GM12872 (cell line): Measurements from ENCODE around the gene CRYAB.

Experiments used
- TF ChIP-seq, protein P1 (sequence below): IDR thresholded peaks from 3 replicates; pipeline ENCODE4 v1.5.1; 2011; ENCODE audit warnings: low read depth, mild to moderate bottlenecking, low read length, moderate library complexity; ENCODE audit not compliant: insufficient read depth

Gene CRYAB

DNA sequence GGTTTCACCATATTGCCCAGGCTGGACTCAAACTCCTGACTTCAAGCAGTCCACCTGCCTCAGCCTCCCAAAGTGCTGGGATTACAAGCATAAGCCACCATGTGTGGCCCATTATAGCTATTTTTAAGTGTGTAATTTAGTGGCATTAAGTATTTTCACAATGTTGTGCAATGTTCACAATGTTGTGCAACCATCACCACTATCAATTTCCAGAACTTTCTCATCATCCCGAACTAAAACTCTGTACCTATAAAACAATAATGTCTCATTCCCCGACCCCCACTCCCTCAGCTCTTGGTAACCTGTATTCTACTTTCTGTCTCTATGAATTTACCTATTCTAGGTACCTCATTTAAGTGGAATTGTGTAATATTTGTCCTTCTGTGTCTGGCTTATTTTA is 24.7 kb downstream of the CRYAB start:
- TF ChIP-seq, protein P1, sequence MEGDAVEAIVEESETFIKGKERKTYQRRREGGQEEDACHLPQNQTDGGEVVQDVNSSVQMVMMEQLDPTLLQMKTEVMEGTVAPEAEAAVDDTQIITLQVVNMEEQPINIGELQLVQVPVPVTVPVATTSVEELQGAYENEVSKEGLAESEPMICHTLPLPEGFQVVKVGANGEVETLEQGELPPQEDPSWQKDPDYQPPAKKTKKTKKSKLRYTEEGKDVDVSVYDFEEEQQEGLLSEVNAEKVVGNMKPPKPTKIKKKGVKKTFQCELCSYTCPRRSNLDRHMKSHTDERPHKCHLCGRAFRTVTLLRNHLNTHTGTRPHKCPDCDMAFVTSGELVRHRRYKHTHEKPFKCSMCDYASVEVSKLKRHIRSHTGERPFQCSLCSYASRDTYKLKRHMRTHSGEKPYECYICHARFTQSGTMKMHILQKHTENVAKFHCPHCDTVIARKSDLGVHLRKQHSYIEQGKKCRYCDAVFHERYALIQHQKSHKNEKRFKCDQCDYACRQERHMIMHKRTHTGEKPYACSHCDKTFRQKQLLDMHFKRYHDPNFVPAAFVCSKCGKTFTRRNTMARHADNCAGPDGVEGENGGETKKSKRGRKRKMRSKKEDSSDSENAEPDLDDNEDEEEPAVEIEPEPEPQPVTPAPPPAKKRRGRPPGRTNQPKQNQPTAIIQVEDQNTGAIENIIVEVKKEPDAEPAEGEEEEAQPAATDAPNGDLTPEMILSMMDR: no peak

DNA sequence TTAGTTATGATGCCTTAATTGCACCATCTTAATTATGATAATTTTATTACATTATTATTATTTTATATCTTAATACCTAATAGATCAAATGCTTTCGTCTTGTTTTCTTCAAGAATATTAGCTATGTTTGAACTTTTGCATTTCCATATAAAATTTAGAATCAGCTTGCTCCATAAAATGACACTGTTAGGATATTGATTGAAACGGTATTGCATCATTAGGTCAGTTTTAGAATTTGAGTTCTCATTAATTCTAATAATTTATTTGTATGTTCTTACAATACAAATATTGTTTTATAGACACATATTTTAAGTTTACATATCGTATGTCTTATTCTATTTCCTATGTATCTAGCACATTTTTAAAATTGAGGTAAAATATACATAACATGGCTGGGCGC is 25.5 kb downstream of the CRYAB start:
- TF ChIP-seq, protein P1: no peak

DNA sequence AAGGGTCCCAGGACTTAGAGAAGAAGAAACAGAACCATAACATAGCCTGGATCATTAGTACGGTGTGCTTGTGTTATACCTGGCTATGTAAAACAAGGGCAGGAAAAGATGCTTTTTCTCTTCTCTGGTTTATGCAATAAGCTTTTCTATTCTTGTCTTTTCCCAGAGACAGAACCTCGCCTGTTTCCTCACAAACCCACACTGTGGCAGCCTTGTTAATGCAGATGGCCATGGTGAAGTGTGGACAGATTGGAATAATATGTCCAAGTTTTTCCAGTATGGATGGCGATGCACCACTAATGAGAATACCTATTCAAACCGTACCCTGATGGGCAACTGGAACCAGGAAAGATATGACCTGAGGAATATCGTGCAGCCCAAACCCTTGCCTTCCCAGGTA is 29.4 kb downstream of the CRYAB start:
- TF ChIP-seq, protein P1: no peak

DNA sequence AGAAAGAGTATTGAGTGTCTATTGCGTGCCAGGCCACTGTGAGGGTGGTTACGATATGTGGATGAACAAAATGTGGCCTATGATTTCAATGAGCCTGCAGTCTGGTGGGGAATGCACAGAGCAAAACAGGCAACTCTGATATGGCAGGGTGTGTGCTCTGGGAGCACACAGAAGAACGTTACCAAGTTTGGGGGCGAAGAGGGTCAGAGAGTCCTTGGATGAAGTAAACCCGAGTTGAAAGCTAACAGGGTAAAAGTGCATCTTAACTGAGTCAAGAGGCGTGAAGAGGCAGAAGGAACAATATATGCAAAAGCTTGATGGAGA is 32.0 kb downstream of the CRYAB start:
- TF ChIP-seq, protein P1: no peak

DNA sequence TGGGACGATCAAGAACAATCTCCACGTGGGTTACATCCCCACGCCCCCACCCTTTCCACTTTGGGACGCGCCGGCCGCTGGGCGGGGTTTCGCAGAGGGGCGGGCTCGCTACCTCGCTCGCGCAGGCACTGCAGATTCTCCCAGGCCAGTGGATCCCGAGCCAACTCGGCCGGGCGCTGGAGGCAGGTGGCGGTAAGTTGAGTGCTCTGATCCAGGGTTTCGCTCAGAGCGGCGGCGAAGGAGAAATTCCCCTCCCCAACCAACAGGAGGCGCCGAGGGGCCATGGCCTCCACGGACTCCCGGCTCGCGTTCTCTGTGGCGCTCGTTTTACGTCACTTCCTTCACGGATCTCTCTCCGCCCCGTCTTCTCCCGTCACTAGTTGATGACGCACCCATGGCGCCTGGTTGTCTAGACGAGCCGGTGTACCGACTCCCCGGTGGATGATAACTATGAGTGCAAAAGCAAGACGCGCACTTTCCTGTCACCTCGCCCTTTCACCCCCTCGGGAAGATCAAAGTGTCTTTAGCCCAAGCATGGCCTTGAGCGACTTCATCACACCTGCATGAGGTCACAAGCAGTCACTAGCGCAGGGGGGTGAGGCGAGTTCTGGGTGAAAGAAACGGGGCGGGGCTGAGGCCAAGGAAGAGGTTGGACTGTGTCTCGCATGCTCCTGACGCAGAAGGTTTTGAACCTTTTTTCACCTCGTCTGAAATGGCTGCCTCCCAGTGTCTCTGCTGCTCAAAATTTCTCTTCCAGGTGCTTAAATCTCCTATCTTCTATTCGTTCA is 32.5 kb downstream of the CRYAB start, which contains the start of the genes CFAP68 and FDXACB1:
Gene CFAP68 (plus strand): TSS at position 693 of the 788 bp plus-strand sequence. CDS start 20 bp downstream, at position 713.
Gene FDXACB1 (minus strand): TSS at position 317 of the 788 bp plus-strand sequence. CDS start 33 bp downstream, at position 284.
- TF ChIP-seq, protein P1: peak; percentile 95

DNA sequence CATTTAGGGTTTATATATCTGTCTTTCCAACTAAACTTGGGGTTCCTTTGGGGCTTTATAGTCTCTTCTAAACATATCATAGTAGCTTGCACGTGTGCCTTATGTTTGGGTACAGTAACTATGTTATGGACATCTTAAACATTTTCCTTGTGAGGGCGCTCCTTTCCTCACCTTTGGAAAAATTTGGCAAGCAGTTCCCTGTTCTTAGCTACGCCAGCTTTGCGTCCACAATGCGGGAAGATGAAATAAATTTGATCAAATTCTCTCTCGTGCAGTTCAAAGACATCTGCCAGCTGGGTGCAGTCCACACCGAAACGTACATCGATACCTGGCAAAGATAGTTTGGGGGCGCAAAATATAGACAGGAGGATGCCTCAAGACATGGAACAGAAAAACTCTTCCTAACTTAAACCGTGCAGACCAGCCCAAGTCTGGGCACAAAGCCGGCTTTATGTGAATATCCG is 33.2 kb downstream of the CRYAB start:
- TF ChIP-seq, protein P1: no peak

DNA sequence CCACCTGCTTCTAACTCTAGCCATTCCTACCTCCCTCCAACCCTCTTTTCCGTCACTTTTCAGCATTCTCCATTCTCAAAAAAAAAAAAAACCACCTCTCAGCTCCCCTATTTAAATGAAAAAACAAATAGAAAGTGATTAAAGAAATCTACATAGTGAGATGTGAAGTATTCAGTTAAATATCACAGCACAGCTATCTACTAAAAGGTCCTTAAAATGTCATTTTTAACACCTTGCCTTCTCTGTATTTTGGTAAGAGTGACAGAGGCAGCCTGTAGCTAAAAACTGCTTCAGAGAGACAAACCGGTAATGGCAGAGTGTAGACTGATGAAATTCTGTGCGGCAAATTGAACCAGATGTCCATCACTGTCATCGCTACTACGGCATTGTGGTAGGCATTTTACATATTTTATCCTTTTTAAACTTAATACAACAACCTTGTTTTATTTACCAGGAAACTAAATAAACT is 39.8 kb downstream of the CRYAB start:
- TF ChIP-seq, protein P1: no peak
